Pancreas (tissue), 10 donors: ENCODE measurements around the gene IGLL5. TPM values are rescaled to one million over a fixed set of nuclear protein-coding genes. Genes with fewer than 3 reads are reported as not detected.
"Not testable (repeated sequence)": the region's sequence is repeated elsewhere in the genome, so short reads cannot be mapped to it uniquely, and the experiment has no call there.

Experiments used
- ATAC-seq, 4 donors: fragments of 200-7000 bp; cut with Tn5 transposase; one replicate each; pipeline versions ENCODE4 v1.8.0 to v1.9.1; 2020; ENCODE audit warnings: mild to moderate bottlenecking in 4 of 4, moderate library complexity in 4 of 4
- DNase-seq, 6 donors: peaks; one replicate each; pipeline ENCODE4 v3.0.0-alpha.2; 2020
- FAIRE-seq: peaks from 2 replicates; lab custom pipeline; 2012; peaks lifted over from hg19 to GRCh38; lab: Jason Lieb, UNC
- H3K27ac ChIP-seq, 4 donors: fragments of 200-600 bp; sonication (generic); 1 replicate in 3 of 4; 2 replicates in 1 of 4; pipeline versions ENCODE4 v1.5.0 to v1.8.0; 2020
- H3K27me3 ChIP-seq, 4 donors: fragments of 200-600 bp; one replicate each; pipeline ENCODE4 v1.8.0; 2021
- H3K36me3 ChIP-seq, 3 donors: fragments of 200-600 bp; sonication (generic) in 1 of 3; one replicate each; pipeline versions ENCODE4 v1.5.0 to v1.8.0; 2020 to 2021
- H3K4me1 ChIP-seq, 3 donors: fragments of 200-600 bp; one replicate each; pipeline ENCODE4 v1.8.0; 2021
- H3K4me3 ChIP-seq, 4 donors: fragments of 200-600 bp; sonication (generic) in 2 of 4; one replicate each; pipeline versions ENCODE4 v1.5.0 to v1.8.0; 2020 to 2021
- H3K9me3 ChIP-seq, 4 donors: fragments of 200-600 bp; one replicate each; pipeline ENCODE4 v1.8.0; 2021
- CTCF ChIP-seq, 4 donors: fragments of 200-600 bp; sonication (generic) in 3 of 4; IDR thresholded peaks; one replicate each; pipeline versions ENCODE4 v1.5.0 to v1.8.0; 2021; ENCODE audit warnings: antibody characterized with exemption in 4 of 4
- WGBS, 2 donors: extraction: QIAGEN DNeasy Blood & Tissue Kit; methylation state at CpG; one replicate each; pipeline ENCODE4 v1.1.7; 2013; 5-methylcytosine and 5-hydroxymethylcytosine counted together
- intact Hi-C, 3 donors: fragments of 100-400 bp; cut with DNase I; formaldehyde crosslinking; loops; one replicate each; pipeline versions ENCODE4 v1.11.1 to v1.14.2; 2022
- polyA plus RNA-seq, 2 donors: library from polyadenylated mRNA; stranded (reverse); fragments of 200-250 nt; gene quantifications; one replicate each; pipeline ENCODE4 v1.2.3, GENCODE V29; 2013
- total RNA-seq, 6 donors: library from RNA; stranded (reverse); fragmentation: NEBNext Ultra II Directional in 4 of 6; extraction: Animal tissue kit (Norgen Biotek cat#: 25700) in 4 of 6; gene quantifications; one replicate each; pipeline versions ENCODE4 v1.2.1 to v1.2.4, GENCODE V29; 2021 to 2023
- donor health status: healthy with polysubstance abuse.
- donor health status: DM: no; HTN: no; CAD: no; lungs with moderate emphysema.
- donor health status: DM: no; HTN: no; CAD: no.
- donor health status: control.
- donor health status: control.
- donor health status: Bipolar disorder and iron deficiency.
- donor health status: DM: yes; HTN: yes; CAD: no.
- donor health status: DM: no; HTN: no; CAD: no.
- donor health status: DM: no; HTN: no; CAD: no.
- donor health status: DM: yes; HTN: yes; CAD: no.

The IGLL5 gene
- total and polyA plus RNA-seq, 8 donors = 0.23 to 26.3 (median 0.72) TPM; not detected in 3

GRCh38 chr22:22901578-22902218 is 14.1 kb downstream of the IGLL5 start:
- H3K4me3 ChIP-seq = no peak overlapping the region
- FAIRE-seq = no peak
- H3K27me3 ChIP-seq = no peaks in the 10 kb centered on the region
- no peaks in the 10 kb centered on the region for H3K36me3 ChIP-seq
- no peaks in the 10 kb centered on the region for H3K9me3 ChIP-seq
- no peak for ATAC-seq
- peak in 1 of 6 donors; percentile 35 for DNase-seq
- no peak for TF ChIP-seq CTCF (IDR thresholded peaks at IDR 0.05)
- intact Hi-C loops = no loop called here
- 73 to 80% methylated on average over 8 of the region's 8 CpGs for WGBS, 2 donors
- H3K4me1 ChIP-seq = no peaks in the 10 kb centered on the region
- no peak overlapping the region for H3K27ac ChIP-seq

GRCh38 chr22:22902247-22903001 is 14.8 kb downstream of the IGLL5 start:
- FAIRE-seq (no peak), DNase-seq (no peak), ATAC-seq (no peak)
- TF ChIP-seq CTCF (IDR thresholded peaks at IDR 0.05) = no peak
- Histone ChIP-seq H3K4me3 (no peak overlapping the region), H3K27me3 (no peaks in the 10 kb centered on the region), H3K36me3 (no peaks in the 10 kb centered on the region), H3K27ac (no peak overlapping the region), H3K9me3 (no peaks in the 10 kb centered on the region), H3K4me1 (no peaks in the 10 kb centered on the region)
- WGBS, 2 donors = 68 to 81% methylated on average over 9 of the region's 9 CpGs
- intact Hi-C loops = no loop called here

GRCh38 chr22:22903355-22903777 is 15.8 kb downstream of the IGLL5 start:
- intact Hi-C loops = no loop called here
- H3K9me3 ChIP-seq = no peaks in the 10 kb centered on the region
- H3K4me3 ChIP-seq = no peak overlapping the region
- TF ChIP-seq CTCF (IDR thresholded peaks at IDR 0.05) = no peak
- DNase-seq (no peak), ATAC-seq (no peak), FAIRE-seq (no peak)
- WGBS, 2 donors = 43 to 55% methylated on average over 2 of the region's 2 CpGs
- H3K36me3 ChIP-seq = no peaks in the 10 kb centered on the region
- H3K27ac ChIP-seq = no peak overlapping the region
- H3K27me3 ChIP-seq = no peaks in the 10 kb centered on the region
- H3K4me1 ChIP-seq = no peaks in the 10 kb centered on the region

- intact Hi-C loops, H3K4me3 ChIP-seq, DNase-seq, H3K9me3 ChIP-seq, ATAC-seq, FAIRE-seq, H3K27me3 ChIP-seq, H3K36me3 ChIP-seq, H3K4me1 ChIP-seq, H3K27ac ChIP-seq: not testable (repeated sequence)
- WGBS, 2 donors = 59 to 61% methylated on average over 1 of the region's 1 CpG
These were observed 16.2 kb downstream of the IGLL5 start for GRCh38 chr22:22903781-22904192.

GRCh38 chr22:22904736-22905135 is 17.1 kb downstream of the IGLL5 start:
- WGBS, 2 donors = 84 to 89% methylated on average over 4 to 5 of the region's 5 CpGs
- H3K4me1 ChIP-seq, intact Hi-C loops, H3K9me3 ChIP-seq, FAIRE-seq, DNase-seq, ATAC-seq, H3K27ac ChIP-seq, H3K36me3 ChIP-seq, H3K4me3 ChIP-seq, H3K27me3 ChIP-seq: not testable (repeated sequence)

- H3K27ac ChIP-seq, DNase-seq, ATAC-seq, intact Hi-C loops, H3K4me3 ChIP-seq, H3K27me3 ChIP-seq, H3K4me1 ChIP-seq, FAIRE-seq, H3K9me3 ChIP-seq, H3K36me3 ChIP-seq: not testable (repeated sequence)
- 48 to 63% methylated on average over 5 to 9 of the region's 10 CpGs for WGBS, 2 donors
These were observed 18.8 kb downstream of the IGLL5 start for GRCh38 chr22:22906391-22906790.
